Coronary artery (tissue), 2 donors: Measurements from ENCODE around the gene NHLRC4.

ENCODE experiments used
- DNase-seq: peaks from one replicate; pipeline ENCODE4 v3.0.0-alpha.2; 2017; ENCODE audit warnings: low spot score
- H3K27ac ChIP-seq, 2 donors: fragments of 200-600 bp; sonication (generic); one replicate each; pipeline ENCODE4 v1.5.1; 2016 to 2019
- H3K4me3 ChIP-seq: fragments of 200-600 bp; sonication (generic); 2 replicates; pipeline ENCODE4 v1.5.1; 2016; ENCODE audit warnings: mild to moderate bottlenecking, moderate library complexity
- CTCF ChIP-seq: fragments of 200-600 bp; sonication (generic); IDR thresholded peaks from one replicate; pipeline ENCODE4 v1.5.1; 2019; ENCODE audit warnings: antibody characterized with exemption

The NHLRC4 gene

GRCh38 chr16:565419-566330 lies 1.1 kb upstream of the NHLRC4 start:
- H3K27ac ChIP-seq: no peak overlapping the region
- no peak for DNase-seq
- TF ChIP-seq CTCF: no peak
- peak overlapping the region; percentile 54 for H3K4me3 ChIP-seq

- no peak for TF ChIP-seq CTCF
- DNase-seq: no peak
- Histone ChIP-seq H3K27ac (peak overlapping the region in 1 of 2 donors; percentile 48), H3K4me3 (peak overlapping the region; percentile 54)
Observed at GRCh38 chr16:567373-568256, 810 bp downstream of the NHLRC4 start.

- Histone ChIP-seq H3K4me3 (peak overlapping the region; percentile 82), H3K27ac (peak overlapping the region; percentile 77 to 83)
- DNase-seq: no peak
- TF ChIP-seq CTCF: no peak
Observed at GRCh38 chr16:568401-569258, 1.8 kb downstream of the NHLRC4 start.

GRCh38 chr16:569445-570254 lies 2.8 kb downstream of the NHLRC4 start, which contains the start of gene PIGQ:
Gene PIGQ (plus strand): TSS chr16:569968. CDS start chr16:574075, 4,107 bp downstream.
- H3K27ac ChIP-seq: peak within 1 kb of the TSS; percentile 77 to 83
- TF ChIP-seq CTCF: no peak
- H3K4me3 ChIP-seq: peak within 1 kb of the TSS; percentile 82
- DNase-seq: peak; percentile 83

GRCh38 chr16:572865-573650 lies 6.3 kb downstream of the NHLRC4 start:
- Histone ChIP-seq H3K27ac (no peak overlapping the region), H3K4me3 (no peak overlapping the region)
- TF ChIP-seq CTCF: no peak
- no peak for DNase-seq
